Epithelial cell of alveolus of lung (primary cell): Measurements from ENCODE around the gene OR4K1. TPM values are rescaled to one million over a fixed set of nuclear protein-coding genes. Genes with fewer than 3 reads are reported as not detected.

Experiments
- total RNA-seq: library from RNA; depleted of rRNA; stranded (reverse); fragments of >200 nt; gene quantifications from 2 replicates; pipeline ENCODE4 v1.2.1, GENCODE V29; 2015

Gene OR4K1
- total RNA-seq, result not detected in 2 replicates

DNA sequence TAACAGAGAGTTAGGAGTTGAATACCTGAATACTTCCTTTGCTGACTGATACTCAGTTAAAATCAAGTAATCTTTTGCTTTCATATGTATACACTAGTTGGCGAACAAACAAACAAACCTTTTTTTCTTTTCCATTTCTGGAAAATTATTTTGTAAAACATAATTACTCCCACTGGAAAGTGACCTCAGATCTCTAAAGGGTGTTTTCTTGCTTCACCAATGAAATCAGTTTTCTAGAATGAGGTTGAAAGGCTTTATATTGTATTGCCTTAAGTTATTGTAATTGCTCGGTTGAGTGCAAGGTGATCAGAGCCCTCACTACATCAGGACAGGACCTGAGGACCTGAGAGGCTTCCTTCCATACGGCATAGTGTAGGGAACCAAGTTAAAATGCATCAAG is at the start of gene OR4K1:
Gene OR4K1 (plus strand): TSS at position 301 of the 400 bp plus-strand sequence. CDS start 4,750 bp downstream, outside the sequence.

DNA sequence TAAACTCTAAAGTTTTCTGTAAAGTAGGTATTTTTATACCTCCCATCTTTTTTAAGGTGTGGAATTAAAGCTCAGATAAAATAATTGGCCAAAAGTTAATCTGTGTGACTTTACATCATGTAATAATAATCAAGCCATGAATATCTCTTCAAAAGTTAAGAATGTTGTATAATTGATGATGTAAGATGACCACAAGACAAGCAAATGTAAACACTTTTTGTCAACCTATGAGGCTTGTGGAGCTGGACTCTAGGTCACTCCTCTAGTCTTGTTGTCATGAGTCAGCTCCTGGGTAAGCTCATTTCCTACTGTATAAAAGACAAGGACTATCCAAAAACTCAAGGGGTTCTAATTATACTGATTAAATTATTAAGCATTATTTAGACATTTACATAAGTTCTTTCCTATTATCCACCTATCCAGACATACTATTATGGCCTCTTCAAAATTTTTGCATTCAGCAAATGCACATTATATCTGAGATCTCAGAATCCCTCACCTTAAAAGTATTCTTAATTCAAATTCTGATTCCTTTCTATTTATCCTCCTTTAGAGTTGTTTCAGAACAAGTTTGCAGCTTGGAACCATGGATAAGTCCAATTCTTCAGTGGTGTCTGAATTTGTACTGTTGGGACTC is 10.6 kb upstream of the OR4K1 start, which contains the start of gene OR4K5:
Gene OR4K5 (plus strand): TSS at position 587 of the 637 bp plus-strand sequence. CDS start 0 bp downstream, at position 587.

GRCh38 chr14:19975291-19975690 is 44.6 kb downstream of the OR4K1 start, which contains the start of gene OR4K15:
Gene OR4K15, plus strand, starts transcription at chr14:19975591. Its CDS starts 0 bp downstream, at chr14:19975591.

Other genes with a start within 250 kb of the OR4K1 start
- gene OR11H2, start 217.0 kb upstream of the OR4K1 start, total RNA-seq, result not detected in 2 replicates
- not detected in 2 replicates for gene OR4Q3, start 187.3 kb upstream of the OR4K1 start, total RNA-seq
- not detected in 2 replicates for gene OR4M1, start 157.4 kb upstream of the OR4K1 start, total RNA-seq
- gene OR4N2, start 127.1 kb upstream of the OR4K1 start, total RNA-seq, result not detected in 2 replicates
- not detected in 2 replicates for gene OR4K2, start 55.8 kb upstream of the OR4K1 start, total RNA-seq
- gene OR4K5, start 10.3 kb upstream of the OR4K1 start, total RNA-seq, result not detected in 2 replicates
- gene OR4K15, start 44.7 kb downstream of the OR4K1 start, total RNA-seq, result not detected in 2 replicates
- not detected in 2 replicates for gene OR4Q2, start 71.2 kb downstream of the OR4K1 start, total RNA-seq
- not detected in 2 replicates for gene OR4K14, start 88.4 kb downstream of the OR4K1 start, total RNA-seq
- gene OR4K13, start 105.1 kb downstream of the OR4K1 start, total RNA-seq, result not detected in 2 replicates
- not detected in 2 replicates for gene OR4L1, start 129.1 kb downstream of the OR4K1 start, total RNA-seq
- gene OR4K17, start 179.8 kb downstream of the OR4K1 start, total RNA-seq, result not detected in 2 replicates
- not detected in 2 replicates for gene OR4N5, start 207.9 kb downstream of the OR4K1 start, total RNA-seq